Measurements from ENCODE around the gene NRCAM. TPM values are rescaled to one million over a fixed set of nuclear protein-coding genes. Genes with fewer than 3 reads are reported as not detected.

NRCAM gene
- polyA plus RNA-seq, 1 donor (not counting 4 experiments of a cell fraction or from before 2014, with no cell fraction given): 4.0 TPM

- no peak for DNase-seq (ENCODE audit: low read depth, low spot score)
- Histone ChIP-seq H3K9me1 (ENCODE audit: control insufficient read depth, extremely low read depth, insufficient read depth, low read length) (no peaks in the 10 kb centered on the region), H3K4me2 (ENCODE audit: control insufficient read depth, extremely low read depth, insufficient read depth, low read depth, low read length) (peak within 1 kb of the TSS; percentile 65), H3K36me3 (ENCODE audit: control insufficient read depth in 2 of 2, extremely low read depth in 1 of 2, insufficient read depth in 2 of 2, low read length in 2 of 2) (no peaks in the 10 kb centered on the region), H3K27me3 (ENCODE audit: control insufficient read depth, extremely low read depth, insufficient read depth, low read length) (no peaks in the 10 kb centered on the region), H3K9me3 (ENCODE audit: control insufficient read depth, low read depth, low read length) (no peaks in the 10 kb centered on the region), H3K4me1 (ENCODE audit: control insufficient read depth, extremely low read depth, insufficient read depth, low read length) (peaks cover 54% of the 10 kb centered on the region), H3K9ac (ENCODE audit: control insufficient read depth, extremely low read depth, insufficient read depth, low read length) (no peak within 1 kb of the TSS), H2AFZ (ENCODE audit: control insufficient read depth, low read length) (peak within 1 kb of the TSS; percentile 89), H3K4me3 (ENCODE audit: control insufficient read depth in 2 of 3, extremely low read depth in 1 of 3, insufficient read depth in 2 of 3, low read depth in 1 of 3, low read length in 3 of 3) (peak within 1 kb of the TSS in 1 of 3 experiments; percentile 3), H3K27ac (ENCODE audit: control insufficient read depth, insufficient read depth, low read length) (peak within 1 kb of the TSS; percentile 27), H3K79me2 (ENCODE audit: control insufficient read depth, insufficient read depth, low read length) (no peaks in the 10 kb centered on the region), H4K20me1 (ENCODE audit: control insufficient read depth, extremely low read depth, insufficient read depth, low read length) (no peaks in the 10 kb centered on the region)
- dilution Hi-C loops (cut with MboI; ENCODE audit: extremely low pct_ligation_motif_present, low sequenced_read_pairs): no loop called here
- TF ChIP-seq CTCF (optimal IDR thresholded peaks at IDR 0.05 in 1 of 3, IDR thresholded peaks at IDR 0.05 in 1 of 3, conservative IDR thresholded peaks at IDR 0.05 in 1 of 3; ENCODE audit: extremely low read depth in 1 of 3, insufficient read depth in 2 of 3, low read length in 3 of 3) (no peak), EZH2 (IDR thresholded peaks at IDR 0.05; ENCODE audit: low read length) (no peak)
- peak; percentile 43 for FAIRE-seq
Observed at GRCh38 chr7:108130261-108130660, 326.0 kb downstream of the NRCAM start, which contains the start of gene LAMB4. Gene LAMB4 (minus strand): TSS chr7:108130361. CDS start chr7:108123164, 7,197 bp downstream.

GRCh38 chr7:108129018-108129965 lies 326.9 kb downstream of the NRCAM start:
- H3K4me2 ChIP-seq (ENCODE audit: control insufficient read depth, extremely low read depth, insufficient read depth, low read depth, low read length): peak overlapping the region; percentile 9
- H3K9me3 ChIP-seq (ENCODE audit: control insufficient read depth, low read depth, low read length): no peaks in the 10 kb centered on the region
- H3K79me2 ChIP-seq (ENCODE audit: control insufficient read depth, insufficient read depth, low read length): no peaks in the 10 kb centered on the region
- DNase-seq (ENCODE audit: low read depth, low spot score) (no peak), FAIRE-seq (no peak)
- no peaks in the 10 kb centered on the region for H3K36me3 ChIP-seq (ENCODE audit: control insufficient read depth in 2 of 2, extremely low read depth in 1 of 2, insufficient read depth in 2 of 2, low read length in 2 of 2)
- dilution Hi-C loops (cut with MboI; ENCODE audit: extremely low pct_ligation_motif_present, low sequenced_read_pairs): no loop called here
- peaks cover 54% of the 10 kb centered on the region for H3K4me1 ChIP-seq (ENCODE audit: control insufficient read depth, extremely low read depth, insufficient read depth, low read length)
- H2AFZ ChIP-seq (ENCODE audit: control insufficient read depth, low read length): peak overlapping the region; percentile 64
- H3K27ac ChIP-seq (ENCODE audit: control insufficient read depth, insufficient read depth, low read length): peak overlapping the region; percentile 27
- no peaks in the 10 kb centered on the region for H3K27me3 ChIP-seq (ENCODE audit: control insufficient read depth, extremely low read depth, insufficient read depth, low read length)
- no peak for TF ChIP-seq EZH2 (IDR thresholded peaks at IDR 0.05; ENCODE audit: low read length)
- TF ChIP-seq CTCF (optimal IDR thresholded peaks at IDR 0.05 in 1 of 3, IDR thresholded peaks at IDR 0.05 in 1 of 3, conservative IDR thresholded peaks at IDR 0.05 in 1 of 3; ENCODE audit: extremely low read depth in 1 of 3, insufficient read depth in 2 of 3, low read length in 3 of 3): no peak
- H4K20me1 ChIP-seq (ENCODE audit: control insufficient read depth, extremely low read depth, insufficient read depth, low read length): no peaks in the 10 kb centered on the region
- no peaks in the 10 kb centered on the region for H3K9me1 ChIP-seq (ENCODE audit: control insufficient read depth, extremely low read depth, insufficient read depth, low read length)
- H3K4me3 ChIP-seq (ENCODE audit: control insufficient read depth in 2 of 3, extremely low read depth in 1 of 3, insufficient read depth in 2 of 3, low read depth in 1 of 3, low read length in 3 of 3): no peak overlapping the region
- no peak overlapping the region for H3K9ac ChIP-seq (ENCODE audit: control insufficient read depth, extremely low read depth, insufficient read depth, low read length)

All from keratinocyte (primary cell).